Measurements from ENCODE around the gene FBXW4.
"Not testable (repeated sequence)": the region's sequence is repeated elsewhere in the genome, so short reads cannot be mapped to it uniquely, and the experiment has no call there.

Gene FBXW4

DNA sequence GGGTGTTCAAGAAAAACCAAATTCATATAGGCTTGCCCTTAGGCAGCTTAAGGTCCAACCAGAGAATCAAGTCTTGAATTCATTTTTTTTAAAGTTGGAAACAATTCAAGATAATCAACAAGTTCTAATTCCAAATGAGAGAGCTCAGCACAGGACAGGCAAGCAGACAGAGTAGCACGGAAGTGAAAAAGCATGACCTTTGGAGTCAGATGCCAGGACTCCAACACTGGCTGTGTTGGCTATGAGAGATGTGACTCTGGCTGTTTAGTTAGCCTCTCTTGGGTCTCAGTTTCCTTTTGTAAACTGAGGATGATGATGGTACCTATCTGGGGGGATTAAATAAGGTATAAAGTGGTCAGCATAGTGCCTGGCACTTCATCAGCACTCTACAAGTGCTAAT, 49.3 kb downstream of the FBXW4 start:
- H3K4me3 Mint-ChIP-seq = no peak overlapping the region
- H3K27ac Mint-ChIP-seq = no peak overlapping the region
- H3K4me1 Mint-ChIP-seq = peaks cover 61% of the 10 kb centered on the region
- DNase-seq = no peak
- no peaks in the 10 kb centered on the region for H3K9me3 Mint-ChIP-seq
- H3K36me3 Mint-ChIP-seq (ENCODE audit: low read depth) = peaks cover 32% of the 10 kb centered on the region
- H3K27me3 Mint-ChIP-seq (ENCODE audit: low read depth, poor library complexity) = no peaks in the 10 kb centered on the region
- no peak for TF ChIP-seq CTCF (IDR thresholded peaks at IDR 0.05)

DNA sequence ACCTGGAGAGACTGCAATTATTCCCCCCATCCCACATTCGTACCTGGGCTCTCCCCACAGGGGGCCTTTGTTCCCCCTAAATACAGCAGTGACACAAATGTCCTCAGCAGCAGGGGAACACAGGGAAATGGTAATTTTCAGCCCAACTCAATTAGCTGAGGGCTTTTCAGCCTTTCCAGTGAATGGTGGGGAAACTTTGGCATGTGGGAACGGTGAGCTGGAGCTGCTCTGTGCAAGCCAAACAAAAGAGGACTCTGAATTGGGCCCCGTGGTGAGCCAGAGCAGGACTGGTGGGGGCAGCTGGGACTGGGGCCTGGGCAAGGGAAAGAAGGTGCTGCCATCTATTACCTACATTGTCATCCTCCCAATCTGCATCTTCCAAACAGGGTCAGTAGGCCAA, 51.0 kb downstream of the FBXW4 start:
- no peak for TF ChIP-seq CTCF (IDR thresholded peaks at IDR 0.05)
- Mint-ChIP-seq H3K27ac (no peak overlapping the region), H3K9me3 (no peaks in the 10 kb centered on the region), H3K4me3 (no peak overlapping the region), H3K4me1 (peaks cover 58% of the 10 kb centered on the region), H3K27me3 (ENCODE audit: low read depth, poor library complexity) (no peaks in the 10 kb centered on the region), H3K36me3 (ENCODE audit: low read depth) (peaks cover 41% of the 10 kb centered on the region)
- DNase-seq = no peak

GRCh38 chr10:101643546-101643945, 51.4 kb downstream of the FBXW4 start:
- no peak overlapping the region for H3K4me3 Mint-ChIP-seq
- H3K27me3 Mint-ChIP-seq (ENCODE audit: low read depth, poor library complexity) = no peaks in the 10 kb centered on the region
- no peaks in the 10 kb centered on the region for H3K9me3 Mint-ChIP-seq
- TF ChIP-seq CTCF (IDR thresholded peaks at IDR 0.05) = no peak
- peaks cover 57% of the 10 kb centered on the region for H3K4me1 Mint-ChIP-seq
- DNase-seq = no peak
- H3K36me3 Mint-ChIP-seq (ENCODE audit: low read depth) = peaks cover 41% of the 10 kb centered on the region
- no peak overlapping the region for H3K27ac Mint-ChIP-seq

GRCh38 chr10:101639141-101639900, 55.6 kb downstream of the FBXW4 start:
- no peaks in the 10 kb centered on the region for H3K27me3 Mint-ChIP-seq (ENCODE audit: low read depth, poor library complexity)
- no peak for DNase-seq
- H3K36me3 Mint-ChIP-seq (ENCODE audit: low read depth) = peaks cover 67% of the 10 kb centered on the region
- no peak overlapping the region for H3K4me3 Mint-ChIP-seq
- H3K27ac Mint-ChIP-seq = peak overlapping the region; percentile 50
- peaks cover 21% of the 10 kb centered on the region for H3K4me1 Mint-ChIP-seq
- H3K9me3 Mint-ChIP-seq = peaks cover 18% of the 10 kb centered on the region
- no peak for TF ChIP-seq CTCF (IDR thresholded peaks at IDR 0.05)

DNA sequence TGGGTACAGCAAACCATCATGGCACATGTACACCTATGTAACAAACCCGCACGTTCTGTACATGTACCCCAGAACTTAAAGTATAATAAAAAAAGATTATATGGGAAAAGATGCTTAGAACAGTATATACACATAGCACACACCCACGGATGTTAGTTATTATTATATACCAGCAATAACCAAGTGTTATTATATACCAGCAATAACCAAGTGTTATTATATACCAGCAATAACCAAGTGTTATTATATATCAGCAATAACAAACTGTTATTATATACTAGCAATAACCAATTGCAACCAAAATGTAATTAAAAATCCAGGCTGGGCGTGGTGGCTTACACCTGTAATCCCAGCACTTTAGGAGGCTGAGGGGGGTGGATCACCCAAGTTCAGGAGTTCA, 61.5 kb downstream of the FBXW4 start:
- DNase-seq; H3K27me3 Mint-ChIP-seq (ENCODE audit: low read depth, poor library complexity); H3K27ac Mint-ChIP-seq; H3K4me3 Mint-ChIP-seq: not testable (repeated sequence)
- Mint-ChIP-seq H3K4me1 (peaks cover 19% of the 10 kb centered on the region), H3K36me3 (ENCODE audit: low read depth) (peaks cover 60% of the 10 kb centered on the region), H3K9me3 (peaks cover 18% of the 10 kb centered on the region)

DNA sequence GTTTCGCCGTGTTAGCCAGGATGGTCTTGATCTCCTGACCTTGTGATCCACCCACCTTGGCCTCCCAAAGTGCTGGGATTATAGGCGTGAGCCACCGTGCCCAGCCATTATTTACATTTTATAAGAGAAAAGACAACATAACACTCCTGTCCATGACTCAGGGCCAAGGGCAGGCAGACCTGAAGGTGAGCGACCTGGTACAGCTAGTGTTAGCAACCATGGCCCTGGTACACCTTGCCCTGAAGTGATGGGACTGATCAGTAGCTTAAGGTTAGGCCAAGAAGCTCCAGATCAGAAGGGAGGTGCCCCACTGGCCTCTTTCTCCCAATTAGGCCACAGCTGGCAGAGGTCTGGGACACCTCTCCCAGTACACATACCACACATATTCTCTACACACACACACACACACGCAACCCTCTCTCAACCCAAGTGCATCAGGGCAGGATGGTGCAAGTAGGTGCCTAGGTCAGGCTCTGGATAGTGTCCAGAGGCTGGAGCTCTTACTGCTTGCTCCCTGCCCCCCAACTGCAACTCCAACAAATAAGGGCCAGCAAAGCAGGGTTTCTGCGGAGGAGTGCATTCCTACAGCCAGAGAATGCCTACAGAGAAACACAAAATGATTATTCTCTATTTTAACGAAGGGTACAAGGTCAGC, 63.0 kb downstream of the FBXW4 start:
- DNase-seq = no peak
- Mint-ChIP-seq H3K9me3 (peaks cover 18% of the 10 kb centered on the region), H3K27me3 (ENCODE audit: low read depth, poor library complexity) (no peaks in the 10 kb centered on the region), H3K4me1 (peaks cover 30% of the 10 kb centered on the region), H3K36me3 (ENCODE audit: low read depth) (peaks cover 47% of the 10 kb centered on the region), H3K27ac (no peak overlapping the region), H3K4me3 (no peak overlapping the region)
- no peak for TF ChIP-seq CTCF (IDR thresholded peaks at IDR 0.05)

Measured in nephron progenitor cell (in vitro differentiated cells).